Measurements from ENCODE around the gene TUT4. TPM values are rescaled to one million over a fixed set of nuclear protein-coding genes. Genes with fewer than 3 reads are reported as not detected.

Gene TUT4
- total and polyA plus RNA-seq, 2 of the 4 experiments (the other 2 are of a cell fraction), result 10.9 to 40.0 TPM

GRCh38 chr1:52534928-52535764 lies 17.7 kb downstream of the TUT4 start:
- H2BK120ac ChIP-seq (ENCODE audit: low read depth, low read length), result no peak overlapping the region
- H2AFZ ChIP-seq (replicated peaks; ENCODE audit: low read length, poor library complexity), result no peak overlapping the region
- H2AK5ac ChIP-seq (ENCODE audit: low read depth, low read length), result no peak overlapping the region
- peaks cover 7% of the 10 kb centered on the region for H3K9me1 ChIP-seq (ENCODE audit: insufficient read depth, low read length)
- H3K18ac ChIP-seq (ENCODE audit: low read depth, low read length), result no peak overlapping the region
- no peak overlapping the region for H4K5ac ChIP-seq (ENCODE audit: low read depth, low read length)
- BruUV-seq (replicated peaks), result no TSS peak
- no peak overlapping the region for H4K91ac ChIP-seq (ENCODE audit: insufficient read depth, low read depth, low read length)
- intact Hi-C loops (cut with micrococcal nuclease), result loop anchor here (5.0 kb wide), 1 partner anchor 132 kb away; no protein-coding TSS in a partner anchor
- POLR2A ChIA-PET (ENCODE audit: unreplicated experiment), result no interaction called here
- DNase-seq, result peak; percentile 83
- TF ChIP-seq CEBPB (IDR thresholded peaks at IDR 0.05; ENCODE audit: low read depth, low read length), result peak; percentile 50; the same call in 1 of the 2 replicates
- TF ChIP-seq RFX5 (IDR thresholded peaks at IDR 0.05; ENCODE audit: low read depth, low read length), result no peak
- ATAC-seq (ENCODE audit: low read depth), result no peak; the same call in 1 of the 2 replicates
- peaks cover 23% of the 10 kb centered on the region for H4K20me1 ChIP-seq (ENCODE audit: insufficient read depth, low read length)
- no peaks in the 10 kb centered on the region for H3K36me3 ChIP-seq (ENCODE audit: control insufficient read depth, insufficient read depth, low read length)
- H3K79me1 ChIP-seq (ENCODE audit: low read depth in 1 of 2, low read length in 2 of 2), result peaks cover 19 to 47% of the 10 kb centered on the region in 2 experiments
- no peak overlapping the region for H3K9ac ChIP-seq (ENCODE audit: low read depth, low read length)
- H2BK20ac ChIP-seq (ENCODE audit: low read depth, low read length), result no peak overlapping the region
- H2BK5ac ChIP-seq (ENCODE audit: low read depth, low read length, poor library complexity, severe bottlenecking), result no peak overlapping the region
- CTCF ChIA-PET, result no interaction called here
- dilution Hi-C loops (cut with HindIII; ENCODE audit: low sequenced_read_pairs, unreplicated experiment), result no loop called here
- H3K14ac ChIP-seq (replicated peaks; ENCODE audit: low read depth, low read length), result no peak overlapping the region
- no peak overlapping the region for H3K27ac ChIP-seq (ENCODE audit: insufficient read depth, low read length)
- no CpG with 5 or more reads among the region's 2 CpGs for WGBS, 2 experiments (ENCODE audit: extremely low coverage in 2 of 2, insufficient read length in 1 of 2)
- peaks cover 10% of the 10 kb centered on the region for H3K9me3 ChIP-seq (ENCODE audit: control insufficient read depth, insufficient read depth, low read length)
- no peaks in the 10 kb centered on the region for H3K27me3 ChIP-seq (ENCODE audit: control insufficient read depth, insufficient read depth, low read length)
- H4K8ac ChIP-seq (ENCODE audit: low read depth in 2 of 2, low read length in 2 of 2), result no peak overlapping the region
- H3K4me1 ChIP-seq (ENCODE audit: control insufficient read depth, insufficient read depth, low read length), result no peaks in the 10 kb centered on the region
- no peak overlapping the region for H3K4ac ChIP-seq (ENCODE audit: low read depth, low read length)
- no peak overlapping the region for H3K4me2 ChIP-seq (ENCODE audit: low read depth, low read length)
- H2AK9ac ChIP-seq (replicated peaks; ENCODE audit: low read depth, low read length, poor library complexity), result no peak overlapping the region
- H3K23ac ChIP-seq (ENCODE audit: low read depth, low read length), result no peak overlapping the region
- in situ Hi-C loops (cut with MboI; ENCODE audit: low sequenced_read_pairs), result no loop called here
- H2BK15ac ChIP-seq (ENCODE audit: low read depth, low read length), result no peak overlapping the region
- no peak overlapping the region for H3K4me3 ChIP-seq (ENCODE audit: insufficient read depth, low read depth, low read length)
- H3K56ac ChIP-seq (ENCODE audit: extremely low read depth, insufficient read depth, low read length), result no peak overlapping the region
